Astrocyte (in vitro differentiated cells and primary cell): ENCODE results near the gene KEL. TPM values are rescaled to one million over a fixed set of nuclear protein-coding genes. Genes with fewer than 3 reads are reported as not detected.

ENCODE experiments used
- DNase-seq: peaks from one replicate; pipeline ENCODE4 v3.0.0-alpha.2; 2010; ENCODE audit warnings: low read depth
- FAIRE-seq: peaks from 2 replicates; lab custom pipeline; 2011; peaks lifted over from hg19 to GRCh38; lab: Jason Lieb, UNC
- H2AFZ ChIP-seq: 2 replicates; pipeline ENCODE4 v1.6.0; 2012; ENCODE audit warnings: low read depth, low read length, inconsistent platforms
- H3K27ac ChIP-seq: 2 replicates; pipeline ENCODE4 v1.5.1; 2011; ENCODE audit warnings: low read depth, low read length, inconsistent platforms
- H3K27me3 ChIP-seq: 2 replicates; pipeline ENCODE4 v1.6.0; 2011; ENCODE audit warnings: low read length, inconsistent platforms; ENCODE audit not compliant: insufficient read depth
- H3K36me3 ChIP-seq: 2 replicates; pipeline ENCODE4 v1.5.1; 2011; ENCODE audit warnings: low read length, inconsistent platforms; ENCODE audit not compliant: insufficient read depth
- H3K4me1 ChIP-seq: 2 replicates; pipeline ENCODE4 v1.5.1; 2011; ENCODE audit warnings: low read length, inconsistent platforms; ENCODE audit not compliant: insufficient read depth
- H3K4me2 ChIP-seq: 2 replicates; pipeline ENCODE4 v1.6.0; 2012; ENCODE audit warnings: low read length, inconsistent platforms
- H3K4me3 ChIP-seq: 2 replicates; pipeline ENCODE4 v1.5.1; 2011; ENCODE audit warnings: low read depth, mild to moderate bottlenecking, low read length, inconsistent platforms; ENCODE audit not compliant: insufficient read depth
- H3K79me2 ChIP-seq: 2 replicates; pipeline ENCODE4 v1.6.0; 2012; ENCODE audit warnings: mild to moderate bottlenecking, low read length, inconsistent platforms; ENCODE audit not compliant: insufficient read depth
- H3K9ac ChIP-seq: 2 replicates; pipeline ENCODE4 v1.6.0; 2012; ENCODE audit warnings: mild to moderate bottlenecking, low read length, inconsistent platforms
- H3K9me3 ChIP-seq: 2 replicates; pipeline ENCODE4 v1.5.1; 2012; ENCODE audit warnings: low read depth, mild to moderate bottlenecking, low read length, inconsistent platforms; ENCODE audit not compliant: insufficient read depth
- H4K20me1 ChIP-seq: 2 replicates; pipeline ENCODE4 v1.6.0; 2012; ENCODE audit warnings: low read length, inconsistent platforms; ENCODE audit not compliant: insufficient read depth
- H3K27ac Mint-ChIP-seq: one replicate; pipeline ENCODE4 v1.8.0; 2021; ENCODE audit warnings: mild to moderate bottlenecking, mixed read lengths; ENCODE audit not compliant: unreplicated experiment
- H3K27me3 Mint-ChIP-seq: one replicate; pipeline ENCODE4 v1.8.0; 2021; ENCODE audit warnings: low read depth, mixed read lengths; ENCODE audit not compliant: unreplicated experiment
- H3K36me3 Mint-ChIP-seq: one replicate; pipeline ENCODE4 v1.8.0; 2021; ENCODE audit warnings: low read depth, mixed read lengths; ENCODE audit not compliant: unreplicated experiment
- H3K4me1 Mint-ChIP-seq: one replicate; pipeline ENCODE4 v1.8.0; 2021; ENCODE audit warnings: low read depth, mixed read lengths; ENCODE audit not compliant: unreplicated experiment
- H3K4me3 Mint-ChIP-seq: one replicate; pipeline ENCODE4 v1.8.0; 2021; ENCODE audit warnings: mild to moderate bottlenecking, moderate library complexity, mixed read lengths; ENCODE audit not compliant: unreplicated experiment
- H3K9me3 Mint-ChIP-seq: one replicate; pipeline ENCODE4 v1.8.0; 2021; ENCODE audit warnings: mild to moderate bottlenecking, mixed read lengths; ENCODE audit not compliant: unreplicated experiment
- CTCF ChIP-seq: IDR thresholded peaks from 2 replicates; pipeline ENCODE4 v1.5.1; 2011; ENCODE audit warnings: low read depth, mild to moderate bottlenecking, inconsistent platforms, low read length, moderate library complexity; ENCODE audit not compliant: insufficient read depth
- EZH2 ChIP-seq: IDR thresholded peaks from 2 replicates; pipeline ENCODE4 v1.6.1; 2012; ENCODE audit warnings: mild to moderate bottlenecking, low read length, inconsistent platforms; ENCODE audit not compliant: insufficient read depth
- total RNA-seq: library from RNA; stranded (reverse); gene quantifications from 2 replicates; pipeline ENCODE4 v1.2.1, GENCODE V29; 2021

The KEL gene
- total RNA-seq, 1 donor from 2014 or later, result not detected

- Histone ChIP-seq H3K9me3 (peaks cover 4% of the 10 kb centered on the region), H3K4me3 (no peak overlapping the region), H3K27ac (no peak overlapping the region), H2AFZ (no peak overlapping the region), H3K9ac (no peak overlapping the region), H3K27me3 (no peaks in the 10 kb centered on the region), H3K36me3 (no peaks in the 10 kb centered on the region), H4K20me1 (no peaks in the 10 kb centered on the region), H3K4me1 (no peaks in the 10 kb centered on the region), H3K79me2 (no peaks in the 10 kb centered on the region), H3K4me2 (no peak overlapping the region)
- H3K9me3 Mint-ChIP-seq, result peaks cover 6% of the 10 kb centered on the region
- FAIRE-seq (no peak), DNase-seq (no peak)
- no peaks in the 10 kb centered on the region for H3K36me3 Mint-ChIP-seq
- H3K4me3 Mint-ChIP-seq, result no peak overlapping the region
- no peak for TF ChIP-seq CTCF
- no peak for TF ChIP-seq EZH2
- H3K27ac Mint-ChIP-seq, result no peak overlapping the region
- no peaks in the 10 kb centered on the region for H3K4me1 Mint-ChIP-seq
- peaks cover 13% of the 10 kb centered on the region for H3K27me3 Mint-ChIP-seq
These were observed 55.5 kb downstream of the KEL start for GRCh38 chr7:142906643-142907042.

- Histone ChIP-seq H3K36me3 (no peaks in the 10 kb centered on the region), H3K27ac (no peak overlapping the region), H3K27me3 (no peaks in the 10 kb centered on the region), H3K9ac (no peak overlapping the region), H3K4me3 (no peak overlapping the region), H3K4me2 (no peak overlapping the region), H3K79me2 (no peaks in the 10 kb centered on the region), H3K4me1 (no peaks in the 10 kb centered on the region), H4K20me1 (no peaks in the 10 kb centered on the region), H2AFZ (no peak overlapping the region), H3K9me3 (peaks cover 4% of the 10 kb centered on the region)
- Mint-ChIP-seq H3K9me3 (peaks cover 7% of the 10 kb centered on the region), H3K36me3 (peaks cover 4% of the 10 kb centered on the region), H3K27me3 (peaks cover 15% of the 10 kb centered on the region), H3K4me1 (no peaks in the 10 kb centered on the region), H3K4me3 (no peak overlapping the region), H3K27ac (no peak overlapping the region)
- DNase-seq (no peak), FAIRE-seq (no peak)
- TF ChIP-seq CTCF (no peak), EZH2 (no peak)
These were observed 56.4 kb downstream of the KEL start for GRCh38 chr7:142905759-142906158.

GRCh38 chr7:142904128-142904527, 58.0 kb downstream of the KEL start:
- TF ChIP-seq EZH2, result no peak
- TF ChIP-seq CTCF, result no peak
- Mint-ChIP-seq H3K9me3 (peaks cover 7% of the 10 kb centered on the region), H3K27me3 (peaks cover 15% of the 10 kb centered on the region), H3K36me3 (peaks cover 4% of the 10 kb centered on the region), H3K4me3 (no peak overlapping the region), H3K4me1 (no peaks in the 10 kb centered on the region), H3K27ac (no peak overlapping the region)
- Histone ChIP-seq H3K79me2 (no peaks in the 10 kb centered on the region), H3K9me3 (peaks cover 4% of the 10 kb centered on the region), H3K27me3 (no peaks in the 10 kb centered on the region), H3K4me1 (no peaks in the 10 kb centered on the region), H3K4me3 (no peak overlapping the region), H3K36me3 (no peaks in the 10 kb centered on the region), H2AFZ (no peak overlapping the region), H4K20me1 (no peaks in the 10 kb centered on the region), H3K4me2 (no peak overlapping the region), H3K27ac (no peak overlapping the region), H3K9ac (no peak overlapping the region)
- FAIRE-seq, result no peak
- no peak for DNase-seq
